A549 treated with GW870086 at 1 μM for 4 hours (cell line): ENCODE results near the gene AHSA1. TPM values are rescaled to one million over a fixed set of nuclear protein-coding genes. Genes with fewer than 3 reads are reported as not detected.

Source experiments
- total RNA-seq: library from RNA; stranded (reverse); fragments of 200-300 nt; extraction: Qiagen RNA extraction; gene quantifications from 5 replicates; pipeline ENCODE4 v1.2.3, GENCODE V29; 2022; ENCODE audit warnings: low read depth

AHSA1 gene
- 213 to 280 TPM (median 245 TPM) in 5 replicates for total RNA-seq

GRCh38 chr14:77457522-77458248, at the start of gene AHSA1, which contains the start of gene VIPAS39:
Gene AHSA1 (plus strand): TSS chr14:77458093. CDS start chr14:77458190, 97 bp downstream.
Gene VIPAS39 (minus strand): TSS chr14:77457601. CDS start chr14:77454102, 3,499 bp downstream.

GRCh38 chr14:77423423-77423822, 34.5 kb upstream of the AHSA1 start, which contains the start of gene NOXRED1:
Gene NOXRED1 (minus strand): TSS chr14:77423523. CDS start chr14:77422889, 634 bp downstream.

GRCh38 chr14:77498120-77498979, 40.5 kb downstream of the AHSA1 start, which contains the start of gene ISM2:
Gene ISM2 (minus strand): TSS chr14:77498816. CDS start chr14:77498793, 23 bp downstream.

Other genes with a start within 250 kb of the AHSA1 start
- gene NGB, start 186.9 kb upstream of the AHSA1 start, total RNA-seq: not detected in 5 replicates
- 25.4 to 33.3 TPM (median 29.7 TPM) in 5 replicates for gene POMT2, start 137.2 kb upstream of the AHSA1 start, total RNA-seq
- gene GSTZ1, start 137.1 kb upstream of the AHSA1 start, total RNA-seq: 29.7 to 35.8 TPM (median 33.5 TPM) in 5 replicates
- gene TMED8, start 81.0 kb upstream of the AHSA1 start, total RNA-seq: 4.1 to 8.2 TPM (median 6.9 TPM) in 5 replicates
- 1.5 to 2.0 TPM (median 1.7 TPM) in 5 replicates for gene SAMD15, start 80.7 kb upstream of the AHSA1 start, total RNA-seq
- 0.10 TPM in 1 of 5 replicates, not detected in the others for gene NOXRED1, start 34.6 kb upstream of the AHSA1 start, total RNA-seq
- gene VIPAS39, start 492 bp upstream of the AHSA1 start, total RNA-seq: 10.4 to 15.0 TPM (median 13.1 TPM) in 5 replicates
- 0.21 to 0.39 TPM (median 0.32 TPM) in 5 replicates for gene ISM2, start 40.7 kb downstream of the AHSA1 start, total RNA-seq
- gene SPTLC2, start 158.5 kb downstream of the AHSA1 start, total RNA-seq: 29.4 to 35.3 TPM (median 32.6 TPM) in 5 replicates
- 15.7 to 19.3 TPM (median 16.4 TPM) in 5 replicates for gene ALKBH1, start 249.9 kb downstream of the AHSA1 start, total RNA-seq